Activated CD4-positive, alpha-beta T cell treated with anti-CD3 and anti-CD28 coated beads for 36 hours (primary cell): ENCODE data around the gene RXRG. TPM values are rescaled to one million over a fixed set of nuclear protein-coding genes. Genes with fewer than 3 reads are reported as not detected.

Source experiments
- ATAC-seq: fragments of 200-7000 bp; cut with Tn5 transposase; one replicate; pipeline ENCODE4 v1.10.0; 2021; ENCODE audit warnings: mild to moderate bottlenecking, moderate library complexity
- CTCF ChIA-PET: fragments of 350-600 bp; sonication (Branson Sonifier 250); formaldehyde crosslinking; loops from one replicate; lab custom pipeline; 2021; ENCODE audit warnings: antibody characterized with exemption; lab: Charles Lee
- POLR2A ChIA-PET: fragments of 350-600 bp; sonication (Branson Sonifier 250); formaldehyde crosslinking; loops from one replicate; lab custom pipeline; 2021; ENCODE audit warnings: antibody characterized with exemption, inconsistent platforms; lab: Charles Lee
- DNase-seq: peaks from one replicate; pipeline ENCODE4 v3.0.0-alpha.2; 2020
- H3K27ac Mint-ChIP-seq: one replicate; pipeline ENCODE4 v1.8.0; 2021; ENCODE audit warnings: mixed read lengths
- H3K27me3 Mint-ChIP-seq: one replicate; pipeline ENCODE4 v1.8.0; 2021; ENCODE audit warnings: mixed read lengths
- H3K36me3 Mint-ChIP-seq: one replicate; pipeline ENCODE4 v1.8.0; 2021; ENCODE audit warnings: low read depth, mixed read lengths
- H3K4me1 Mint-ChIP-seq: one replicate; pipeline ENCODE4 v1.8.0; 2021; ENCODE audit warnings: mixed read lengths
- H3K4me3 Mint-ChIP-seq: one replicate; pipeline ENCODE4 v1.8.0; 2021; ENCODE audit warnings: mild to moderate bottlenecking, moderate library complexity, mixed read lengths
- H3K9me3 Mint-ChIP-seq: one replicate; pipeline ENCODE4 v1.8.0; 2021; ENCODE audit warnings: low read depth, mixed read lengths
- intact Hi-C, 2 experiments: fragments of 100-400 bp; cut with DNase I in 1 of 2; cut with micrococcal nuclease in 1 of 2; formaldehyde crosslinking; loops; one replicate each; pipeline versions ENCODE4 v1.14.2 to v1.15.1; 2022 to 2024; cut with DNase I, micrococcal nuclease
- total RNA-seq, 2 experiments: library from RNA; stranded (reverse); gene quantifications; one replicate each; pipeline ENCODE4 v1.2.3, GENCODE V29; 2021

The RXRG gene
- total RNA-seq, 2 experiments from 2014 or later: 0.16 TPM; not detected in 1

GRCh38 chr1:165367375-165367993 is 77.4 kb downstream of the RXRG start:
- ChIA-PET POLR2A (no interaction called here), CTCF (interaction anchor here (0.5 to 4.5 kb wide), 41 partner anchors 9 to 1830 kb away, joined by 3 to 56 read pairs (median 4); partner anchors contain the start of genes ALDH9A1 and LMX1A)
- Mint-ChIP-seq H3K4me3 (no peak overlapping the region), H3K9me3 (no peaks in the 10 kb centered on the region), H3K27me3 (peaks cover 62% of the 10 kb centered on the region), H3K36me3 (no peaks in the 10 kb centered on the region), H3K27ac (no peak overlapping the region), H3K4me1 (no peaks in the 10 kb centered on the region)
- ATAC-seq: peak; percentile 57
- intact Hi-C loops: loop anchor here in 1 of 2 experiments (1.0 to 5.0 kb wide), 2 partner anchors 226 to 250 kb away; no protein-coding TSS in a partner anchor
- DNase-seq: peak; percentile 89

GRCh38 chr1:165365341-165365740 is 79.6 kb downstream of the RXRG start:
- ATAC-seq (no peak), DNase-seq (no peak)
- ChIA-PET POLR2A (no interaction called here), CTCF (interaction anchor here (1.5 kb wide), 1 partner anchor 16 kb away, joined by 4 read pairs; no protein-coding TSS in a partner anchor)
- H3K27me3 Mint-ChIP-seq: peaks cover 58% of the 10 kb centered on the region
- no peaks in the 10 kb centered on the region for H3K4me1 Mint-ChIP-seq
- H3K27ac Mint-ChIP-seq: no peak overlapping the region
- intact Hi-C loops: loop anchor here in 1 of 2 experiments (5.0 kb wide), 1 partner anchor 248 kb away; no protein-coding TSS in a partner anchor
- no peaks in the 10 kb centered on the region for H3K36me3 Mint-ChIP-seq
- H3K4me3 Mint-ChIP-seq: no peak overlapping the region
- no peaks in the 10 kb centered on the region for H3K9me3 Mint-ChIP-seq

GRCh38 chr1:165364568-165365133 is 80.3 kb downstream of the RXRG start:
- Mint-ChIP-seq H3K27ac (no peak overlapping the region), H3K4me3 (no peak overlapping the region), H3K4me1 (no peaks in the 10 kb centered on the region), H3K27me3 (peaks cover 60% of the 10 kb centered on the region), H3K36me3 (no peaks in the 10 kb centered on the region), H3K9me3 (no peaks in the 10 kb centered on the region)
- DNase-seq (no peak), ATAC-seq (no peak)
- intact Hi-C loops: loop anchor here in 1 of 2 experiments (5.0 kb wide), 1 partner anchor 247 kb away; no protein-coding TSS in a partner anchor
- ChIA-PET CTCF (interaction anchor here (1.5 kb wide), 1 partner anchor 15 kb away, joined by 4 read pairs; no protein-coding TSS in a partner anchor), POLR2A (no interaction called here)

GRCh38 chr1:165356876-165357275 is 88.0 kb downstream of the RXRG start:
- no peak overlapping the region for H3K4me3 Mint-ChIP-seq
- peaks cover 12% of the 10 kb centered on the region for H3K4me1 Mint-ChIP-seq
- H3K27ac Mint-ChIP-seq: no peak overlapping the region
- DNase-seq (no peak), ATAC-seq (no peak)
- intact Hi-C loops: loop anchor here in 1 of 2 experiments (10.0 kb wide), 1 partner anchor 122 kb away; no protein-coding TSS in a partner anchor
- CTCF ChIA-PET: interaction anchor here (7.4 kb wide), 1 partner anchor 11 kb away, joined by 56 read pairs; no protein-coding TSS in a partner anchor
- H3K9me3 Mint-ChIP-seq: no peaks in the 10 kb centered on the region
- POLR2A ChIA-PET: no interaction called here
- peaks cover 66% of the 10 kb centered on the region for H3K27me3 Mint-ChIP-seq
- H3K36me3 Mint-ChIP-seq: no peaks in the 10 kb centered on the region

- ChIA-PET POLR2A (interaction anchor here (0.6 kb wide), 1 partner anchor 397 kb away, joined by 5 read pairs; no protein-coding TSS in a partner anchor), CTCF (interaction anchor here (0.6 to 7.4 kb wide), 2 partner anchors 12 to 113 kb away, joined by 3 to 56 read pairs; no protein-coding TSS in a partner anchor)
- DNase-seq (no peak), ATAC-seq (no peak)
- no peak within 1 kb of the TSS for H3K4me3 Mint-ChIP-seq
- H3K27ac Mint-ChIP-seq: no peak within 1 kb of the TSS
- H3K9me3 Mint-ChIP-seq: no peaks in the 10 kb centered on the region
- no peaks in the 10 kb centered on the region for H3K36me3 Mint-ChIP-seq
- peaks cover 12% of the 10 kb centered on the region for H3K4me1 Mint-ChIP-seq
- intact Hi-C loops: loop anchor here in 1 of 2 experiments (10.0 kb wide), 1 partner anchor 121 kb away; no protein-coding TSS in a partner anchor
- H3K27me3 Mint-ChIP-seq: peaks cover 63% of the 10 kb centered on the region
Observed at GRCh38 chr1:165355977-165356811, 88.7 kb downstream of the RXRG start, which contains the start of gene LMX1A. TSS of gene LMX1A (minus strand) at chr1:165356715. CDS start at chr1:165355559, 1,156 bp downstream.

GRCh38 chr1:165355139-165355976 is 89.6 kb downstream of the RXRG start:
- peaks cover 12% of the 10 kb centered on the region for H3K4me1 Mint-ChIP-seq
- no peak for DNase-seq
- intact Hi-C loops: loop anchor here in 1 of 2 experiments (10.0 kb wide), 1 partner anchor 121 kb away; no protein-coding TSS in a partner anchor
- peaks cover 65% of the 10 kb centered on the region for H3K27me3 Mint-ChIP-seq
- H3K36me3 Mint-ChIP-seq: no peaks in the 10 kb centered on the region
- POLR2A ChIA-PET: no interaction called here
- no peak overlapping the region for H3K4me3 Mint-ChIP-seq
- CTCF ChIA-PET: interaction anchor here (0.6 to 7.4 kb wide), 3 partner anchors 13 to 112 kb away, joined by 3 to 56 read pairs (median 3); no protein-coding TSS in a partner anchor
- no peaks in the 10 kb centered on the region for H3K9me3 Mint-ChIP-seq
- ATAC-seq: no peak
- H3K27ac Mint-ChIP-seq: no peak overlapping the region

GRCh38 chr1:165354739-165355138 is 90.2 kb downstream of the RXRG start:
- Mint-ChIP-seq H3K4me1 (peaks cover 12% of the 10 kb centered on the region), H3K27me3 (peaks cover 63% of the 10 kb centered on the region), H3K27ac (no peak overlapping the region), H3K36me3 (no peaks in the 10 kb centered on the region), H3K4me3 (no peak overlapping the region), H3K9me3 (no peaks in the 10 kb centered on the region)
- ChIA-PET POLR2A (no interaction called here), CTCF (interaction anchor here (0.7 to 7.4 kb wide), 3 partner anchors 12 to 1513 kb away, joined by 3 to 56 read pairs (median 3); no protein-coding TSS in a partner anchor)
- DNase-seq (no peak), ATAC-seq (no peak)
- intact Hi-C loops: loop anchor here (5.0 to 10.0 kb wide), 2 partner anchors 117 to 120 kb away; no protein-coding TSS in a partner anchor

GRCh38 chr1:165353731-165354671 is 90.9 kb downstream of the RXRG start:
- intact Hi-C loops: loop anchor here (5.0 to 10.0 kb wide), 2 partner anchors 117 to 119 kb away; no protein-coding TSS in a partner anchor

More at GRCh38 chr1:165353731-165354671, 90.9 kb downstream of the RXRG start:
- Mint-ChIP-seq H3K9me3 (no peaks in the 10 kb centered on the region), H3K4me3 (no peak overlapping the region), H3K4me1 (peaks cover 12% of the 10 kb centered on the region), H3K27ac (no peak overlapping the region), H3K27me3 (peaks cover 66% of the 10 kb centered on the region), H3K36me3 (no peaks in the 10 kb centered on the region)
- ATAC-seq (no peak), DNase-seq (no peak)
- ChIA-PET POLR2A (no interaction called here), CTCF (interaction anchor here (0.7 to 7.4 kb wide), 3 partner anchors 12 to 1514 kb away, joined by 3 to 56 read pairs (median 3); no protein-coding TSS in a partner anchor)
